SW 1271 (cell line): Measurements from ENCODE around the gene KLKB1.
"Not testable (repeated sequence)": the region's sequence is repeated elsewhere in the genome, so short reads cannot be mapped to it uniquely, and the experiment has no call there.

Experiments
- DNase-seq, 2 experiments: peaks; one replicate each; lab custom pipeline; 2025; lab: John Stamatoyannopoulos, UW

The KLKB1 gene

GRCh38 chr4:186265683-186266652, 38.7 kb downstream of the KLKB1 start, which contains the start of gene F11:
TSS of gene F11 (plus strand) at chr4:186266189. CDS start at chr4:186267137, 948 bp downstream.
- no peak for DNase-seq

GRCh38 chr4:186266729-186267456, 39.6 kb downstream of the KLKB1 start:
- no peak for DNase-seq

GRCh38 chr4:186271081-186271678, 43.9 kb downstream of the KLKB1 start:
- no peak for DNase-seq

DNA sequence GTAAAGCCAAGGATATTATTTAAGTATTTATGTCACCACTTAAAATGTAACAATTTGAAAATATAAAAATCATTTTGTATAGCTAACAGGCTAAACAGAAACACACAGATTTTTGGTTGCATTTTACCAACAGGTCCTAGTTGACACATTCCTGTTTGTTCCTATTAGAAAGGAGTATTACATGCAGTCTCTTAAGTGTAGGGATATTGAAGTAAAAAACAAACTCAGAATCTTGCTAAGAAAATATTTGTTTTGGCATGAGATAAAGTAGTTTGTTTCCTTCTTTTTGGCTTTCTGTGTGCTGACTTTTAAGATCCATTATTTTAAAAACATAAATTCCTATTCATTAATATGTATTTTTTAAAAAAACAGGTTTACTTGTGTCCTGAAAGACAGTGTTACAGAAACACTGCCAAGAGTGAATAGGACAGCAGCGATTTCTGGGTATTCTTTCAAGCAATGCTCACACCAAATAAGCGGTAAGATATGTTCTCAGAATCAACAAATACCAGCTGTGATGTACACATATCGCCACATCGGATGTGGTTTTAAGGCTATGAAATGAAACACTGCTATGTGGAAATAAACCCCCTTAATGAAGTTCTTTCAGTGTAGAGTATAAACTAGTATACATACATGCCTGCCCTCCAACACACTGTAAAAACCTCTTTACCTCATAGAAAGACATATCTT, 45.5 kb downstream of the KLKB1 start:
- DNase-seq, result no peak

DNA sequence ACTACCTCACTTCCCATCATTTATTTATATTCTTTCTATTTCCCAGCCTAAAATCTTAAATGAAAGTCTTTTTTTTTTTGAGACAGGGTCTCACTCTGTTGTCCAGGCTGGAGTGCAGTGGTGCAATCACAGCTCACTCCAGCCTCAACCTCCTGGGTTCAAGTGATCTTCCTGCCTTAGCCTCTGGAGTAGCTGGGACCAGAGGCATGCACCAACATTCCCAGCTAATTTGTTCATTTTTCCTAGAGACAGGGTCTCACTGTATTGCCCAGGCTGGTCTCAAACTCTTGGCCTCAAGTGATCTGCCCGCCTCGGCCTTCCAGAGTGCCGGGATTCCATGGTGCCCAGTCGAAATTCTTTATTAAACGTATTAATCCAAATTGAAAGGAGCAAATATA, 46.1 kb downstream of the KLKB1 start:
- DNase-seq, result not testable (repeated sequence)

DNA sequence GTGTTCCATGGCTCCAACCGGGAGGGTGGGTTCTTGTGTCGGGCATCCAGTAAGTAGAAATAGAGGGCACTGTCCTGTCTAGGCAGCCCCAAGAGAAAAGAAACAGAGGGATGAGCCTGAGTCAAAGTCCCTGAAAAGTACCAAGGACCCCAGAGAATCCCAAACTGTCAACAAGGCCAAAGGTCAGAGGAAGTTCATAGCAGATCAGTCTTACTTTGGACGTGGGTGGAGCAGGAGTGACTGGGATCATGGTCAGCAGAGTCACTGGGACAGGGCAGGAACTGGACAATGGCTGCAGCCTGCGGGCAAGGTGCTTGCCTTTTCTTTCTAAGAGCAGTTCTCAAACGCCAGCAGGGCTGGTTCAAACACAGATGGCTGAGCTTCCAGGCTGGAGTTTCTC, 56.0 kb downstream of the KLKB1 start:
- DNase-seq, result no peak

- DNase-seq, result no peak
These were observed 57.8 kb downstream of the KLKB1 start for GRCh38 chr4:186285147-186285546.

- DNase-seq, result no peak
These were observed 59.3 kb downstream of the KLKB1 start for GRCh38 chr4:186286581-186286980.

DNA sequence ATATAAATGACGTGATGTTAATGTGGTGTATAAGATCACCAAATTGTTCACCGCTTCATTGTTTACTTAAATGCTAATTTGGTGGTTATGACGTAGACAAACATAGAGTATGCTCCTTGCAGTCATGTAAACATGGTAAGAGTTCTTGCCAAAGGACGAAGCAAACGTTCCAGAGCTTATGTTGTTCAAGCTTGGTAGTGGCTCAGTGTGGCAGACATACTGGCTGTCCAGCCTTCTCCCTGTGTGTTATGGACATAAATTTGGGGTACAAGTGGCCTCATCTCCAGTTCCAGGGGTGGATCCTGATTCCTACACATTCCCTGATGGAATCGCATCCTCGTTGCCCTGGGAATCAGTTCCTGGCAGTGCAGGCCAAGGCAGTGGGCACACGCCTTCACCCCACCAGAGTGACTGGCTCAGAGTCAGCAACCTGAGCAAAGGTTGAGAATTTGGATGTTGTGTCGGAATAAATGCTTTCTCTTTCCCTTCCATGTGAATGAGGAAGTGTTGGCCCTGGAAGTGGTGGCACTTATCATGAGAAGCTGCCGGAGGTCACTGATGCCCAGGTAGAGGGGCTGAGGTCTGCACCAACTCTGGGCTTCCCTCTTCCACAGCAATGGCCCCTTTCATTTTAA, 64.1 kb downstream of the KLKB1 start:
- DNase-seq, result no peak

DNA sequence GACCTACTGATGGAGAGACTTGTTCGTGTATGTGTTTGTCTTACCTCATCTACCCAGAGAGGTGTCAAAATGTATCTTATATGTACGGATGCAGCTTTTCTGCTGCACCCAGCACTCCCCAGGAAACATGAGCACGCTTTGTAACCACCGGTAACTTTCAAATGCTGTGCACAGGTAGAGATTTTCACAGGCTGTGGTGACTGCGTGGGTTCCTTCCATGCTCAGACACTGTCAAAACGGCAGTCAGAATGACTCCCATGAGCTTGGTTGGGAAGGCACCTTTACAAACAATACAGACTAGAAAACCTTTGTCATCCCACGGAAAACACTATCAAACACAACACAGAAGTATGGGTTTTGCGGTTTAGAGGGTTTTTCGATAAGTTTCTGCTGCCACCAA, 66.9 kb downstream of the KLKB1 start:
- DNase-seq, result no peak

DNA sequence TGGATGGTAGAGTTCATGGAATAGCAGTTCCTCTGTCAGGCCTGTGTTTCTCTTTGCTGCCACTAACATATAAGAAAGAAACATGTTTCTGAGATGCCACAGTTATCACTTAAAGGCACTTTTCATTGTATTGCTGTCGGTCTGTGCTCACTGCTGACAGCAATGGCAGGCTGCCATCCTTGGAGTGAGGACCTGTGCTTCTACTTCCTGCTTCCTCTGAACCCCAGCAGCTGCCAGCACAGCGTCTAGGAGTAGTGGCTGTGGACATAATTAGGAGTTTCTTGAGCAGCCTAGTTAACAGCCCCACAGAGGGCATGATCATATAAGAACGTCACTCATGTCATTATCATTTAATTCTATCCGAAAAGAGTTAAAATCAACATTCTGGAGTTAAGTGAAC, 69.2 kb downstream of the KLKB1 start:
- no peak for DNase-seq

GRCh38 chr4:186297013-186297645, 69.8 kb downstream of the KLKB1 start:
- peak in 1 of 2 experiments; percentile 25 for DNase-seq

GRCh38 chr4:186298031-186298647, 70.8 kb downstream of the KLKB1 start:
- DNase-seq, result no peak

DNA sequence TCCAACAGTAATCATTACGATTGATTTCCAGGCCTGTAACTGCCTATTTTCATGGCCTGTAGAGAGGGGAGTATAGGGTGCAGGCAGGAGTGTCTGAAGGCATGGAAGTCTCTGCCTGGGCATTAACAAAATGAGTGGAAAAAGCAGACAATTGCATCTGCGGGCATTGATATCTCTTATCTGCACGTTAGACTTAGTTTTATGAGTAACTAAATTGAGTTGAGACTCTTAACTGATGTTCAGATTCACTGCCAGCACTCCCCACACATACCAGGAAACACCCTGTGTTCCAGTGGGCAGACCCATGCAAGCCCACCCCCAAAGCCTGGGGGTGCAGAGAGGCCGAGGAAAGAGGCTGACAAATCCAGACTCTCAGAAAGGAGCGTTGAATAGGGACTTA, 72.0 kb downstream of the KLKB1 start:
- no peak for DNase-seq

DNA sequence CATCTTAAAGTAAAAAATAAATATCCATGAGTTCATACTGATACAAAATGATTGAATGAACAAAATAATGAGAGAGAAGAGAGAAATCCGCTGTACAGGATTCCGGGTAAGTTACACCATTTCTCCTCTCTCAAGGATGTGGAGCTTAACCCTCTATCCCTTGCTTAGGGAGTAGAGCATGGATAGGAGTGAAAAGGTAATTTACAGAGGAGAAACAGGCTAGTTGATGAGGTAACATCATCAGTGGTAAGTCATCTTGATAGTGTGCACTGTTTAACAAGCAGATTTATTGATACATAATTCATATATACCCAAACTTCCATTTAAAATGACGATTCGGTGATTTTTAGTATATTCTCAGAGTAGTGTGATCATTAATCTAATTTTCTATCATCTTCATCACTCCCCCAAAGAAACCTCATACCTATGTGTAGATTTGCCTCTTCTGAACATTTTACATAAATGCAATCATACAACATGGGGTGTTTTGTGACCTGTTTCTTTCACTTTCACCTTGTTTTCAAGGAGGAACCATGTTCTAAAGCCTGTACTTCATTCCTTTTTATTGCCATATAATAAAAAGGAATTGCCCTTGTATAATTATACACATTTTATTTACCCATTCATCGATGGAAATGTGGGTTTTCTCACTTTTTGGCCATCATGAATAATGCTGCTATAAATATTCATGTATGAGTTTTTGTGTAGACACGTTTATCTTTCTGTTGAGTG, 73.5 kb downstream of the KLKB1 start:
- DNase-seq, result no peak

GRCh38 chr4:186304216-186304615, 76.9 kb downstream of the KLKB1 start:
- no peak for DNase-seq

- no peak for DNase-seq
These were observed 77.7 kb downstream of the KLKB1 start for GRCh38 chr4:186304866-186305505.

GRCh38 chr4:186307497-186307896, 80.2 kb downstream of the KLKB1 start:
- no peak for DNase-seq

- no peak for DNase-seq
These were observed 80.6 kb downstream of the KLKB1 start for GRCh38 chr4:186307916-186308315.
